WTC11 (cell line): ENCODE results near the gene CGB8.

Experiments used
- ARID4B ChIP-seq: sonication (generic); formaldehyde crosslinking; IDR thresholded peaks from 2 replicates; pipeline ENCODE4 v1.8.0; 2023; ENCODE audit warnings: missing genetic modification reagents, mild to moderate bottlenecking, borderline replicate concordance
- MAX ChIP-seq: sonication (generic); formaldehyde crosslinking; IDR thresholded peaks from 2 replicates; pipeline ENCODE4 v1.8.0; 2022; ENCODE audit warnings: mild to moderate bottlenecking, missing genetic modification reagents
- MLX ChIP-seq: sonication (generic); formaldehyde crosslinking; IDR thresholded peaks from 2 replicates; pipeline ENCODE4 v1.8.1; 2023; ENCODE audit warnings: mild to moderate bottlenecking, missing genetic modification reagents, moderate library complexity
- TF ChIP-seq, protein P1 (sequence below): sonication (generic); formaldehyde crosslinking; conservative IDR thresholded peaks from 2 replicates; pipeline ENCODE4 v1.8.1; 2022; ENCODE audit warnings: mild to moderate bottlenecking, missing genetic modification reagents
- TF ChIP-seq, protein P2 (sequence below): fragments of 200-600 bp; IDR thresholded peaks from 2 replicates; pipeline ENCODE4 v1.8.0; 2022; ENCODE audit warnings: antibody characterized with exemption

DNA sequence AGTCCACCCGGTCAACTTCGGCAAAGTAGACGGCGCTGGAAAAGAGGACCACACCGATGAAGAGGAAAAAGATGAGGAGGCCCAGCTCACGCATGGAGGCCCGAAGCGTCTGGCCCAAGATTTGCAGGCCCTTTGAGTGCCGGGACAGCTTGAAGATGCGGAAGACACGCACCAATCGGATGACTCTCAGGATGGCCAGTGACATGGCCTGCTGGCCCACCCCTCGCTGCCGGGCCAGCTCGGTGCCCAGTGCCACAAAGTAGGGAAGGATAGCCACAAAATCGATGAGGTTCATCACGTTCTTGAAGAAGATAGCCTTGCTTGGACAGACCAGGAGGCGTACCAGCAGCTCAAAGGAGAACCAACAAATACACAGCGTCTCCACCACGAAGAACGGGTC lies 21.5 kb upstream of the CGB8 start:
- TF ChIP-seq, protein P1, sequence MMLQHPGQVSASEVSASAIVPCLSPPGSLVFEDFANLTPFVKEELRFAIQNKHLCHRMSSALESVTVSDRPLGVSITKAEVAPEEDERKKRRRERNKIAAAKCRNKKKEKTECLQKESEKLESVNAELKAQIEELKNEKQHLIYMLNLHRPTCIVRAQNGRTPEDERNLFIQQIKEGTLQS (CRISPR knock-in tag), result no peak
- TF ChIP-seq, protein P2, sequence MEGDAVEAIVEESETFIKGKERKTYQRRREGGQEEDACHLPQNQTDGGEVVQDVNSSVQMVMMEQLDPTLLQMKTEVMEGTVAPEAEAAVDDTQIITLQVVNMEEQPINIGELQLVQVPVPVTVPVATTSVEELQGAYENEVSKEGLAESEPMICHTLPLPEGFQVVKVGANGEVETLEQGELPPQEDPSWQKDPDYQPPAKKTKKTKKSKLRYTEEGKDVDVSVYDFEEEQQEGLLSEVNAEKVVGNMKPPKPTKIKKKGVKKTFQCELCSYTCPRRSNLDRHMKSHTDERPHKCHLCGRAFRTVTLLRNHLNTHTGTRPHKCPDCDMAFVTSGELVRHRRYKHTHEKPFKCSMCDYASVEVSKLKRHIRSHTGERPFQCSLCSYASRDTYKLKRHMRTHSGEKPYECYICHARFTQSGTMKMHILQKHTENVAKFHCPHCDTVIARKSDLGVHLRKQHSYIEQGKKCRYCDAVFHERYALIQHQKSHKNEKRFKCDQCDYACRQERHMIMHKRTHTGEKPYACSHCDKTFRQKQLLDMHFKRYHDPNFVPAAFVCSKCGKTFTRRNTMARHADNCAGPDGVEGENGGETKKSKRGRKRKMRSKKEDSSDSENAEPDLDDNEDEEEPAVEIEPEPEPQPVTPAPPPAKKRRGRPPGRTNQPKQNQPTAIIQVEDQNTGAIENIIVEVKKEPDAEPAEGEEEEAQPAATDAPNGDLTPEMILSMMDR, result no peak
- TF ChIP-seq ARID4B (CRISPR knock-in tag) (no peak), MLX (CRISPR knock-in tag) (no peak), MAX (no peak)
